ENCODE data around the gene CRYL1. TPM values are rescaled to one million over a fixed set of nuclear protein-coding genes. Genes with fewer than 3 reads are reported as not detected.

Gene CRYL1
- total RNA-seq, 1 donor from 2014 or later, result 24.9 TPM

GRCh38 chr13:20370815-20371421 lies 154.7 kb downstream of the CRYL1 start:
- no peak for ATAC-seq
- H3K36me3 ChIP-seq, result no peaks in the 10 kb centered on the region
- intact Hi-C loops (cut with DNase I), result no loop called here
- H3K4me3 ChIP-seq, result no peak overlapping the region
- no peaks in the 10 kb centered on the region for H3K4me1 ChIP-seq
- no peak for TF ChIP-seq CTCF (IDR thresholded peaks at IDR 0.05)
- no peak overlapping the region for H3K27ac ChIP-seq
- no peaks in the 10 kb centered on the region for H3K27me3 ChIP-seq (ENCODE audit: low read depth)
- no peaks in the 10 kb centered on the region for H3K9me3 ChIP-seq
- no peak for DNase-seq

- intact Hi-C loops (cut with DNase I), result no loop called here
- no peak for DNase-seq
- ATAC-seq, result no peak
- no peak for TF ChIP-seq CTCF (IDR thresholded peaks at IDR 0.05)
- no peak overlapping the region for H3K4me3 ChIP-seq
- no peaks in the 10 kb centered on the region for H3K27me3 ChIP-seq (ENCODE audit: low read depth)
- H3K4me1 ChIP-seq, result no peaks in the 10 kb centered on the region
- H3K9me3 ChIP-seq, result no peaks in the 10 kb centered on the region
- H3K27ac ChIP-seq, result no peak overlapping the region
- no peaks in the 10 kb centered on the region for H3K36me3 ChIP-seq
Measured at GRCh38 chr13:20369886-20370361, 155.7 kb downstream of the CRYL1 start.

GRCh38 chr13:20366056-20366455 lies 159.6 kb downstream of the CRYL1 start:
- no peaks in the 10 kb centered on the region for H3K4me1 ChIP-seq
- H3K4me3 ChIP-seq, result no peak overlapping the region
- no peaks in the 10 kb centered on the region for H3K27me3 ChIP-seq (ENCODE audit: low read depth)
- intact Hi-C loops (cut with DNase I), result no loop called here
- DNase-seq (no peak), ATAC-seq (no peak)
- H3K36me3 ChIP-seq, result no peaks in the 10 kb centered on the region
- no peaks in the 10 kb centered on the region for H3K9me3 ChIP-seq
- no peak for TF ChIP-seq CTCF (IDR thresholded peaks at IDR 0.05)
- H3K27ac ChIP-seq, result no peak overlapping the region

- intact Hi-C loops (cut with DNase I), result no loop called here
Measured at GRCh38 chr13:20363603-20364002, 162.1 kb downstream of the CRYL1 start.

GRCh38 chr13:20363172-20363571 lies 162.5 kb downstream of the CRYL1 start:
- DNase-seq (no peak), ATAC-seq (peak; percentile 8 to 30)
- Histone ChIP-seq H3K9me3 (no peaks in the 10 kb centered on the region), H3K4me3 (no peak overlapping the region), H3K4me1 (no peaks in the 10 kb centered on the region), H3K27ac (no peak overlapping the region), H3K36me3 (no peaks in the 10 kb centered on the region), H3K27me3 (ENCODE audit: low read depth) (peaks cover 5% of the 10 kb centered on the region)
- intact Hi-C loops (cut with DNase I), result no loop called here
- TF ChIP-seq CTCF (IDR thresholded peaks at IDR 0.05), result no peak

More at GRCh38 chr13:20363603-20364002, 162.1 kb downstream of the CRYL1 start:
- Histone ChIP-seq H3K9me3 (no peaks in the 10 kb centered on the region), H3K4me1 (no peaks in the 10 kb centered on the region), H3K4me3 (no peak overlapping the region), H3K27me3 (ENCODE audit: low read depth) (peaks cover 5% of the 10 kb centered on the region), H3K36me3 (no peaks in the 10 kb centered on the region), H3K27ac (no peak overlapping the region)
- no peak for DNase-seq
- TF ChIP-seq CTCF (IDR thresholded peaks at IDR 0.05), result no peak
- ATAC-seq, result no peak

All from lower lobe of right lung (tissue), 2 donors.